Measurements from ENCODE around the gene C14orf132.

- TF ChIP-seq CTCF (IDR thresholded peaks at IDR 0.05) = no peak
- no peak for TF ChIP-seq EP300 (IDR thresholded peaks at IDR 0.05)
Observed at GRCh38 chr14:96108911-96109310, 69.7 kb downstream of the C14orf132 start.
